ENCODE results near the gene PERM1.
A peak's percentile ranks its signal among the peaks of the same experiment; 100 is the strongest.
"Not testable (repeated sequence)": the region's sequence is repeated elsewhere in the genome, so short reads cannot be mapped to it uniquely, and the experiment has no call there.

The PERM1 gene

DNA sequence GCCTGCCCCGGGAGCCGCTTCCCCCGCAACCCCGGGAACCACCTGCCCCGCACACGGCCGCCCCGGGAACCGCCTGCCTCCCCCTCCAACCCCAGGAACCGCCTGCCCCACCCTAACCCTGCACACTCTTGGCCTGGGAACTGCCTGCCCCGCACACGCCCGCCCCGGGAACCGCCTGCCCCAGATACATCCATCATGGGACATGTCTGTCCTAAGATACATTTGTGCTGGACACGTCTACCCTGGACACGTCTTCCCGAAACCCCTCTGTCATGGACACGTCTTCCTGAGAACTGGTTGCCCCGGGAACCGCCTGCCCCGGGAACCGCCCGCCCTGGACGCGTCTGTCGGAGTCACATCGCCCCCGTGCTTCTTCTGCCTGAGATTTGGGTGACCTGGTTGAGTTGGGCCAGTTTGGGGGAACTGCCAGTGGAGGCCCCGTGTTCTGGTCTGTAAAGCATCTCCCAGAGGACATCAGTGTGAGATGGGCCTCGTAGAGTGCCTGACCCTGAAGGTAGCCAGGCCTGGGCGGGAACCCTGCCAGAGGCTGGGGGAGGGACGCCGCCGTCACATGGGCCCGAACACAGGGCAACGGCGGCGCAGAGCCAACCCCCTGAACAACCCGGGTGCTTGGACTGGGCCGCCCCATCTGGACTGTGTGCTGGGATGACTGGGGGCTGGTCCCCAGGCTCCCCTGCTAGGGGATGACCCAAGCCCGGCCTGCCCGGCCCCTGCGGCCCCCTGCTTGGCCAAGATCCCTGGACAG lies 3.6 kb downstream of the PERM1 start:
- no peak for DNase-seq

DNA sequence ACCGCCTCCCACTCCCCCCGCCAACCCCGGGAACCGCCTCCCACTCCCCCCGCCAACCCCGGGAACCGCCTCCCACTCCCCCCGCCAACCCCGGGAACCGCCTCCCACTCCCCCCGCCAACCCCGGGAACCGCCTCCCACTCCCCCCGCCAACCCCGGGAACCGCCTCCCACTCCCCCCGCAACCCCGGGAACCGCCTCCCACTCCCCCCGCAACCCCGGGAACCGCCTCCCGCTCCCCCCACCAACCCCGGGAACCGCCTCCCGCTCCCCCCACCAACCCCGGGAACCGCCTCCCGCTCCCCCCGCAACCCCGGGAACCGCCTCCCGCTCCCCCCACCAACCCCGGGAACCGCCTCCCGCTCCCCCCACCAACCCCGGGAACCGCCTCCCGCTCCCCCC lies 5.1 kb downstream of the PERM1 start:
- DNase-seq, result not testable (repeated sequence)

DNA sequence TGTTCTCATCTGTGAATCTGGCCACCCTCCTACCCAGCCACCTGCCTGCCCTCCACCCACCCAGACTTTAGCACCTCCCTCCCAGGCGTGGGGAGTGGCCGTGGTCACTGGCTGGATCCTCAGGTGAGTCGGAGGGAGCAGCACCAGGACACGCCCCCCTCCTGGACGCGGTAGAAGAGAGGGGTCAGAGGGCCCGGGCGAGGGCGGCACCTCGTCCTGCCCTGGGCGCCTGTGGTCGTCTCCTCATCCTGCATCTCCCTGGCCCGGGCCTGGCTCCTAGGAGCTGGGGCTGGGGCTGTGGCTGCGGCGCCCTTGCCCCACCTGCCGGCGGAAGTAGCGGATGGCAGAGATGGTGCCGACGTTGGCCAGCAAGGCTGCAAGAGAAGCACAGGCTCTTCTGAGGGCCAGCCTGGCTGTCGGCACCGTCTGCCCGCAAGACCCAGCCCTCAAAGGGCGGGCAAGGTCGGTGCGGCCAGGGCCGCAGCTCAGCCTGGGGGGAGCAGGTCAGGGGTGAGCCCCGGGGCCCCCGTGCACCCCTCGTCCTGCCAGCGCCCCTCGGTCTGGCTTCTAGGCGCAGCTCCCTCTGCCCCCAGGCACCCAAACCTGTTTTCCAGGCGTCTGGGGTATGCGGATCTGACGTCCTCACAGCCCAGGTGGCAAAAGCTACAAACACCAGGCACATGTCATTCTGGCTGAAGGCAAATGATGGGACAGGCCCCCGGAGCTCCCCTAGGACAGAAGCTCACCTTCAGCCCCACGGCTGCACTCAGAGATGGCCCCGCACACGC lies 5.8 kb downstream of the PERM1 start:
- peak; percentile 67 for DNase-seq

GRCh38 chr1:975365-975764 lies 6.5 kb downstream of the PERM1 start:
- DNase-seq, result no peak

DNA sequence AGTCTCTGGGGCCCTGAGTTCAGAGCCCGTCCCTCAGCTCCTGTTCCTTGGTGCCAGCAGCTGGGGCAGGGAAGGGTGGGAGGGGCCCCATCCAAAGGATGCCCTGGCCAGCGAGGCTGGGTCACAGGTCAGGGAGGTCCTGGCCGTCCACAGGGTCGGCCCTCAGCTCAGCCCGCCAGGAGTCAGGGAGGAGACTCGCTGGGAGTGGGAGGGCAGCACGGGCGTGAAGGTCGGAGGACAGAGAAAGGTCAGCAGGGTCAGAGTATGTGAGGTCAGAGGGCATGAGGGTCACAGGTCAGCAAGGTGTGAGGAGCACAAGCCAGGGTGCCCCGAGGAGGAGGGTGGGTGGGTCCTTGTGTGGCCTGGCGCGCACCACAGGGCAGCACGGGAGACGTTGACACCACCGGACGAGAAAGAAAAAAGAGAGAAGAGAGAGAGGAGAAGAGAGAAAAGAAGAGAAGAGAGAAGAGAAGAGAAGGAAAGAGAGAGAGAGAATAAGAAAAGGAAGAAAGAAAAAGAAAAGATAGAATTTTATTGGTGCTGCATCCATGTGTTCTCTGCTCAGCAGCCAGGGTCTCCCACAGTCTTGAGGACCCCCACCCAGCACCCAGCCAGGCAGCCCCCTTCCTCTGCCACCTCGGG lies 7.1 kb downstream of the PERM1 start:
- no peak for DNase-seq

GRCh38 chr1:974293-974640 lies 7.6 kb downstream of the PERM1 start:
- no peak for DNase-seq

DNA sequence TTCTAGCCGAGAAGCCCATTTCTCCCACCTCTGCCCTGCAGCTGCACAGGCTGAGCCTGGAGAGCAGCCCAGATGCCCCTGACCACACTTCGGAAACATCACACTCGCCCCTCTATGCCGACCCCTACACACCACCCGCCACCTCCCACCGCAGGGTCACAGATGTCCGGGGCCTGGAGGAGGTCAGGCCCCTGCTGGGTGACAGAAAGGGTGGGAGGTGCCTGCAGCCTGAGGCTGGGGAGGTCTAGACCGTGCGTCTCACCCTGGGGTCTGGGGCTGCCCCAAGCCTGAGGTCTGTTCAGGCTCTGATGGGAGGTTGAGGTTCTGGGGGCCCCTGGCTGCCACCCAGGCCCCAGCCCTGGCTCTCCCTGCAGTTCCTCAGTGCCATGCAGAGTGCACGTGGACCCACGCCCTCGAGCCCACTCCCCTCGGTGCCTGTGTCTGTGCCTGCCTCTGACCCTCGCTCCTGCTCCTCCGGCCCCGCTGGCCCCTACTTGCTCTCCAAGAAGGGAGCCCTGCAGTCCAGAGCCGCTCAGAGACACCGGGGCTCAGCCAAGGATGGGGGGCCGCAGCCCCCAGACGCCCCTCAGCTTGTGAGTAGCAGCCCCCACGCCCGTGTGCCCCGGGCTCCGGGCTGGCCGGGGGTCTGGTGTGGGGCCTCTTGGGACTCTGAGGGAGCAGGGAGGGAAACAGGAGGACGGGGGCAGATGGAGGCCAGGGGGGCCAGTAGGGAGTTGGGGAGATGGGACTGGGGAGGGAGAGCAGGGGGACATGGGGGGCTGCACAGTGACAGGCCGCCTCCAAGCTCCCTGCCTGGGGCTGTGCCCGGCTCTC lies 8.2 kb downstream of the PERM1 start:
- DNase-seq, result no peak

DNA sequence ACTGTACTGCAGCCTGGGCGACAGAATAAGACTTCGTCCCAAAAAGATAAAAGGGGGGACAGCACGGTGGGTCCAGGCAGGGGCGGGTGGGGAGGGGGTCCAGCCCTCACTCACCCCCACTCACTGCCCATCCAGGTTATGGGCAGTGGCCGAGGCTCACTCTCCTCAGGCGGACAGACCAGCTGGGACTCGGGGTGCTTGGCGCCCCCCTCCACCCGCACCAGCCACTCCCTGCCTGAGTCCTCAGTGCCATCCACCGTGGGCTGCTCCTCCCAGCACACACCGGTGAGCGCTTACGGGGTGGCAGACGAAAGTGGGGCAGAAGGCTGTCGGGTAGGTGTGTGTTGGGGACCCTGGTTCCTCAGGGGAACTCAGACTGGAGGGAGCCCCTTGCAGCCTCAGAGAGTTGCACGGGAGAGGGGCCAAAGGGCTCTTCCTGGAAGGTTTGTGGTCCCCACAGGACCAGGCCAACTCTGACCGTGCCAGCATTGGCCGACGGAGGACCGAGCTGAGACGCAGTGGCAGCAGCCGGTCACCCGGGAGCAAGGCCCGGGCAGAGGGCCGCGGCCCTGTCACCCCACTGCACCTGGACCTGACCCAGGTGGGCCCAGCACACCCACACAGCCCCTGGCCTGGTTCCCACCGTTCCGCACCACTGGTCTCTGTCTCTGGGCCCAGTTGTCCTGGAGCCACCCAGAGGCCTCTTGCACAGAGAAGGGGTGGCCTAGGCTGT lies 9.0 kb downstream of the PERM1 start:
- no peak for DNase-seq

- no peak for DNase-seq
These were observed 10.0 kb downstream of the PERM1 start for GRCh38 chr1:971751-972506.

DNA sequence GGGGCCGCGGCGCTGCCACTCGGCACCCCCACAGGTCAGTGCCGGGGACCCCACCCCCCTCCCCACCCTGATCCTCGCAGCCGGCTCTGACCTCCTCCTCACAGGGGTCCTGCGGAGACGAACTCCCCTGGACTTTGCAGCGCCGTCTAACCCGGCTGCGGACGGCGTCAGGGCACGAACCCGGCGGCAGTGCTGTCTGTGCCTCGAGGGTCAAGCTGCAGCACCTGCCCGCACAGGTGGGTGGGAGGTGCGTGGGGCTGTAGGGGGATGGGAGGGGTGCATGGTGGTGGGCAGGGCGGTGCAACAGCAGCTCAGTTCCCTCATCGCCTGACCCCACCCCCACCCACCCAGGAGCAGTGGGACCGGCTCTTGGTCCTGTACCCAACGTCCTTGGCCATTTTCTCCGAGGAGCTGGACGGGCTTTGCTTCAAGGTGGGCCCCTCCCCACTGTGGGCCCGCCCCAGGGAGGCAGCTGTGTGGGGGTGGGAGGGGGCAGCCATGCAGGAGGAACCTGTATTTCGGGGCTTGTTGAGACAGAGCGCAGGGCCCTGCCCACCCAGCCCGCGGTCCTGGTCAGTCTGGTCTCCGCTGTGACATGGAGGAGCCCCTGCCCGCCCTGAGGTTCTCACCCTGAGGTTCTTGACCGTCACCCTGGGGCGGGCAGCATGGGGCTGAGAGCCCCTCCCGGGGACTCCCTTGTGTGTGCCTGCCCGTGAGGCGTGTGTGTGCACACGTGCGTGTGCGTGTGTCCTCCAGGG lies 10.7 kb downstream of the PERM1 start:
- no peak for DNase-seq

DNA sequence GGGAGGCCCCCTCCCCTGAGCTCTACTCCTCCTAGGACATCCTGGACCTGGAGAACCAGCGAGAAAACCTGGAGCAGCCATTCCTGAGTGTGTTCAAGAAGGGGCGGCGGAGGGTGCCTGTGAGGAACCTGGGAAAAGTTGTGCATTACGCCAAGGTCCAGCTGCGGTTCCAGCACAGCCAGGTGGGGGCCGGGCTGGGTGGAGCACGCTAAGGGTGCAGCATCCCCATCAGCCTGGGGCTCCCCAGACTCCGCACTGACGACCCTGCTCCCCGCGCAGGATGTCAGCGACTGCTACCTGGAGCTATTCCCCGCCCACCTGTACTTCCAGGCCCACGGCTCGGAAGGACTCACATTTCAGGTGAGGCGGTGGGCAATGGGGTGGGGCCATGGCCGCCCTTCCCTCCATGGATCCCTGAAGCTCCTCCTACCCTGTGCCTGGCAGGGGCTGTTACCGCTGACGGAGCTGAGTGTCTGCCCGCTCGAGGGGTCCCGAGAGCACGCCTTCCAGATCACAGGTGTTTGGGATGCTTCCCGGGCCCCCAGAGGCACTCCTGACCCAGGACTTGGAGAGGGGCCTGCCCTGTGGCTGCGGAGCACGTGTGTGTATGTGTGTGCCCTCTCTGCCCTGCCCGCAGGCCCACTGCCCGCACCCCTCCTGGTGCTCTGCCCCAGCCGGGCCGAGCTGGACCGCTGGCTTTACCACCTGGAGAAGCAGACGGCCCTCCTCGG lies 11.5 kb downstream of the PERM1 start:
- no peak for DNase-seq

GRCh38 chr1:969260-969855 lies 12.5 kb downstream of the PERM1 start:
- no peak for DNase-seq

GRCh38 chr1:967466-968343 lies 14.2 kb downstream of the PERM1 start:
- DNase-seq, result no peak

- DNase-seq, result no peak
These were observed 15.1 kb downstream of the PERM1 start for GRCh38 chr1:966704-967300.

- DNase-seq, result no peak
These were observed 15.7 kb downstream of the PERM1 start, which contains the start of gene PLEKHN1 for GRCh38 chr1:966135-966703. Gene PLEKHN1 (plus strand): TSS chr1:966482. CDS start chr1:966532, 50 bp downstream.

DNA sequence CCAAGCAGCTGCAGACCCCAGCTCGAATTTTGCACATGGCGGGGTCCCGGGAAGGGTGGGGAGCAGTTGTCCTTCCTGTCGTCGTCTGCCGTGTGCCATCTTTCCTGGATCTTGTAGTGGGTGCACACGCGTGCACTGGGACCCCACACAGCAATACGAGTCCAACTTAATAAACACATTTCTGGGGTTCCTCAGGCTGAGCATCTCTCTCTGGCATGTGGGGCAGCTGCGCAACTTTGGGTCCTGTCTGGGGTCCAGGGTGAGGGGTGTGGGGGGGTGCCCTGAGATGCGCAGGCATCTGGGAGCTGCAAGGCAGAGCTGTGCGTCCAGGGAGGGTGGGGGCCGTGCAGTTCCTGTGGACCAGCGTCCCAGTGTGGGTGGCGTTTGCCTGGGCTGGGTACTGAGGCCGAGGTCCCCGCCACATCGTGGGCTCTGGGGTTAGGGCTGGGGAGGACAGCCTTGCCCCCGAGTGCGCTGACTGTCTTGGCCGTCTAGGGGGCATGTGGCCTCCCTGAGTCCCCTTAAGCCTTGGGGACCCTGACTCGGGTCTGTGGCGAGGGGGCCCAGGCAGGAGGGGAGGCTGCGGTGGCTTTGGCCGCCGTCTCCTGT lies 16.3 kb downstream of the PERM1 start:
- no peak for DNase-seq

Measured in NCI-H2227 treated with DMSO at 0.1 percent for 48 hours (cell line).